NT2/D1 (cell line): ENCODE data around the gene NME5.

Source experiments
- SUZ12 ChIP-seq: IDR thresholded peaks from 2 replicates; pipeline ENCODE4 v1.6.1; 2011; ENCODE audit not compliant: insufficient read length, insufficient read depth; ENCODE audit errors: extremely low read depth
- YY1 ChIP-seq: IDR thresholded peaks from 2 replicates; pipeline ENCODE4 v1.6.1; 2011; ENCODE audit not compliant: insufficient read length, insufficient read depth
- ZNF274 ChIP-seq: IDR thresholded peaks from 2 replicates; pipeline ENCODE4 v1.6.1; 2011; ENCODE audit warnings: mild to moderate bottlenecking, low read depth, low read length

DNA sequence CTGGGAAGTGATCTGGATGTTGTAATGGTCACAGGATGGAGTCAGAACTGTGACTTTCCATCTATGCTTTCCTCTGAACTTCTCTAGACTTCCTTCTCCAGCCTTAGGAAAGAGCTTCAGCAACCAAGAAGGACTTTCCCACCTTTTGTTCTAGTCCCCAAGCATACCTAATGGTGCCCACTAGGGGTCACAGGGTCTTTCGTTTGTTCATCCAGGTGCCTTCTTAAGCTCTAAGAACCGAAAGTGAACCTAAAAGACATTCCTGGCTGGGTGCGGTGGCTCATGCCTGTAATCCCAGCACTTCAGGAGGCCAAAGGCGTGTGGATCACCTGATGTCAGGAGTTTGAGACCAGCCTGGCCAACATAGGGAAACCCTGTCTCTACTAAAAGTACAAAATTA lies 57.2 kb downstream of the NME5 start:
- TF ChIP-seq SUZ12 (no peak), ZNF274 (no peak), YY1 (no peak)
